GM19452 (cell line): ENCODE results near the gene ZNF776.
"Not testable (repeated sequence)": the region's sequence is repeated elsewhere in the genome, so short reads cannot be mapped to it uniquely, and the experiment has no call there.

Experiments used
- ATAC-seq: cut with Tn5 transposase; IDR thresholded peaks from one replicate; pipeline ENCODE4 v1.9.1; 2021; ENCODE audit not compliant: unreplicated experiment

The ZNF776 gene

DNA sequence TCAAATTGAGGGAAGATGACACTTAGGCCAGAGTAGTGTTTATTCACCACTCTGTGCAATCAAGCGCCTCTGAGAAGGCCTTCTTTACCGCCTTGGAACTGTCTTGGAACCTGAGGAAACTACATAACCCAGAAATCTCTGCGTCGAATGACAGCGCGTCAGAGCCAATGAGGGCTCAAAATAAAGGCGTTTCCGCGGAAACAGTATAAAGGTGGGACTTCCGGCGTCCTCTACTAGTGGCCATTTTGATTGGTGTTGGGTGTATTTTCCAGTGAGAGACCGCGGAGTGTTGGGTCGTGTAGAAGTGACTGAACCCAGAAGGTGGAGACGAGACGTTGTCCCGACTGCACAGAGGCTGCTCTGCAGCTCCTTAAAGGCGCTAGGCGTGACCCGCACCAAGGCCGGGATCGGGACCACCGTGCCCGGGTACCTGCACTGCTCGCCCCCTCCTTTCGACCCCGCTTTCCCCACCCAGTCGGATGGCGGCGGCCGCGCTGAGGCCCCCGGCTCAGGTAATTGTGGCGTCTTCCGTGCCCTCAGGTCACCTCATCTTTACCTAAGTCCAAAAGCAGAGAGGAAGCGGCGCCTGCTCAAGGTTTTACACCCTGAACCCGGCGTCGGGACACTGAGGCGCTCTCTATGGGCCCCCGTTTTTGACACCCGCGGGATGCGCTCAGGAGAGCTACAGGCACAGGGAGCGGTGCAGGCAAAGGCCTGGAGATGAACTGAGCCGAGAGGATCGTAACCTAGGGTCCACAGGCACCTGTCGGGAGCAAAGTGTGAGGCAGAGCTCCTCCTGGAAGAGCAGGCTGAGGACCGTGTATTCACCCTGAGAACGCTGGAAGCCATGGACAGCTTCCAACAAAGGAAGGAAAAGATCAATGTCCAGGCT, at the start of gene ZNF776:
Gene ZNF776, plus strand, starts transcription at position 236 of the 892 bp plus-strand sequence. Its CDS starts 244 bp downstream, at position 480.
- peak; percentile 92 for ATAC-seq

GRCh38 chr19:57701625-57702024, 45.0 kb upstream of the ZNF776 start:
- no peak for ATAC-seq

DNA sequence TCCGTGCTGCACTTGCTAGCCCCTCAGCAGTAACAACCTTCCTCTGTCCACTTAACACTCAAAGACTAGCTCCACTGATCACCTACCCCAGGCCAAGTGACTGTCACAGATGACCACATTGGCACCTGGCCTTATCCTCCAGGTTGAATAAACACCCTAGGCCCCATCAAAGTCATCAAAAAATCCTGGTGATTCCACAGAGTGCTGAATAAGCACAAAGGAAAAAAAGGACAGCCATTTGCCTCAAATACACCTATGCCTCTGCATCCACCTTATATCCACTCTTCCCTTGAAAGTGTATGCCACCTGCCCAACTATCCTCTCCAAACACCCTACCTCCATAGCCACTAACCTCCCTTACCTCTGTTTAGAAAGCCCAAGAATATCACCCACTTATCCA, 40.3 kb upstream of the ZNF776 start:
- no peak for ATAC-seq

GRCh38 chr19:57708641-57709361, 37.8 kb upstream of the ZNF776 start, which contains the start of gene ZNF154:
Gene ZNF154 (minus strand): TSS chr19:57709204. CDS start chr19:57708971, 233 bp downstream.
- no peak for ATAC-seq

- ATAC-seq = no peak
Observed at GRCh38 chr19:57709616-57710015, 37.0 kb upstream of the ZNF776 start.

GRCh38 chr19:57712222-57712621, 34.4 kb upstream of the ZNF776 start:
- ATAC-seq = no peak

DNA sequence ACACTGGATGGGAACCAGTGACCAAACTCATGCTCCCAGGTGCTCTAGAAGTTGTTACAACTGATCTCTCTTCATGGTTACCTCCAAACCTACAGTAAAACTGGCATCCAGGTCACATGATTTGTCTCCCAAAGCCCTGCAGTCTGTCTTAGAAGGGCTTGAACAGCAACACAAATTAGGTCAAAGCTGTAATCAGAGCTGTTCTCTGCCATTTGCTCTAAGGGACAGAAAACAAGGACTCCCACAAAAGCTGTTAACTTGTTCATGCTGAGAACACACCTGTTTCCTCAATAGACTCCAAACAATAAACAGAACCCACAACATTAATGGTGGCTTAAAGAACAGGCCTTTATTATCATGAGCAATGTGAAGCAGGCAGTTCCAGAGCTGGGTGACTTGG, 27.2 kb upstream of the ZNF776 start:
- ATAC-seq = no peak

DNA sequence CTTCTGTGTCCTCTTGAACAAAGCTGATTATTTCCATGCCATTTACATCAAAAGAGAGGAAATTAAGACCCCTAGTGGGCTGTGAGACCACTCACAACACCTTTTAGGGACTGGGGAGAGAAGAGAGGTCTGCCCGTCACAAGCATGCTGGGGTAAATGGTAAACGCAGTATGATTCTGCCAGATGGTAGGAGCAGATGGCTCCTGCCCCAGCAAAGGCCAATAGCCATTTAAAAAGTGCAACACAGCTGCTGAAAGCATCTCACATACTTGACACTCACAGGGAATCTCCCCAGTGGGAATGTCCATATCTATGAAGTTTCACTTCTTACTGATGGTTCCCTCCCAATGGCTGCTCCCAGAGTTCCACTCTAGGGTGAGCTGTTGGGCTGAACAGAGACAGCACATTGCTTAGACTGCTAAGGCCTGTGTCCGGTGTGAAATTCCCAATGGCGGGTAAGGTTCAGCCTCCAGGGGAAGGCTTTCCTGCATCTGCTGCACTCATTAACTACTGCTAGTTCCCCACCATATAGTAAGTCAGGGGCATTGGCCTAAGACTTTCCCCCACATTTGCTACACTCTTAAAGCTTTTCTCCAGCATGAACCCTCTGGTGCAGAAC, 26.6 kb upstream of the ZNF776 start:
- ATAC-seq = no peak

DNA sequence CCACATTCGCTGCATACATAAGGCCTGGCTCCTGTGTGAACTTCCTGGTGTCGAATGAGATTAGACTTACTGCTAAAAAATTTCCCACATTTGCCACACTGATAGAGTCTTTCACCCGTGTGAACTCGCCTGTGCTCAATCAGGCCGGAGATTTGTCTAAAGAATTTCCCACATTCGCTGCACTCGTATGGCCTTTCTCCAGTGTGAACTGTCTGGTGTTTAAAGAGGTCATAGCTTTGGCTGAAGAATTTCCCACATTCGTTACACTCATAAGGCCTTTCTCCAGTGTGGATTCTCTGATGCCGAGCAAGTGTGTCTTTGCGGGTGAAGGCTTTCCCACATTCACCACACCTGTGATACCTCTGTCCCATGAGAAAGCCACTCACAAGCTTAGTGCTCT, 25.7 kb upstream of the ZNF776 start:
- ATAC-seq = no peak

- ATAC-seq = not testable (repeated sequence)
Observed at GRCh38 chr19:57738320-57738719, 8.3 kb upstream of the ZNF776 start.

DNA sequence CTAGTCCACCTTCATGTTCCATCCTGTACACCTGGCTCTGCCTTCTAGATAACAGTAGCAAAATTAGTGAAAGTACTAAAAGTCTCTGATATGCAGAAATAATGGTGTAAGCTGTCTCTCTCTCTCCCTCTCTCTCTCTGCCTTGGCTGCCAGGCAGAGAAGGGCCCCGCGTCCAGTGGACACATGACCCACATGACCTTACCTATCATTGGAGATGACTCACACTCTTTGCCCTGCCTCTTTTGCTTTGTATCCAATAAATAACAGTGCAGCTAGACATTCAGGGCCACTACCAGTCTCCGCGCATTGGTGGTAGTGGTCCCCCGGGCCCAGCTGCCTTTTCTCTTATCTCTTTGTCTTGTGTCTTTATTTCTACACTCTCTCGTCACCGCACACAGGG, 7.8 kb upstream of the ZNF776 start:
- not testable (repeated sequence) for ATAC-seq

DNA sequence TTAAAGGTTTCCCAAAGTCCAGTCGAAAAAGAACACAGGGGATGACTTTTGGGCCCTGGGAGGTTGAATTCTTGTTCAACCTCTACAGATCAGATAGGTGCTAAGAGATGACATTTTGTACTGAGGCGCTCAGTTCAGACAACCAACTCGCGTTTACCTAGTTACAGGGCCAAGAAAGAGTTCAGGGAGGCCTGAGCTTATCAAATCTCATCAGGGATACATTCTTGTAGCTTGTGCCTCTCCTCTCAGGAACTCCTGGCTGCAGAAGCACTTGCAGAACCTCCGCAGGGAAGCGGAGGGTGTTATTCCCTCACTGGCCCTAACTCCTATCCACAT, 825 bp downstream of the ZNF776 start:
- no peak for ATAC-seq

DNA sequence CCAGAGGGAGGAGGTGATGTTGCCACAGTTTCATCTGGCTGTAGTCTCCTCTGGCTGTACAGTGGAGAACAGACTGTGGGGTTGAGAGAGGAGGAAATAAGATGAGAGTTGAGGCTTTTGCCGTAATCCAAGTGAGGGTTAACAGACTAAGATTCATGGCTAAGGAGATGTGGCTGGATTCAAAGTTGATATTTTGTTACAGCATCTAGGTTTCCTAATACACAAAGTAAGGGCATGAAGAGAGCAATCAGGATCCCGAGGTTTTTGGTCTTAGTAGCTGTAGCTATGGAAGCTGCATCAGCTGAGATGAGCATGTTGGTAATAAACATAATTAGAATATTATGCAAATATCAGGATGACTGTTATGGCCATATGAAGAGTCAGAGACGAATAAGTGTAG, 1.4 kb downstream of the ZNF776 start:
- no peak for ATAC-seq

GRCh38 chr19:57754091-57754673, 7.6 kb downstream of the ZNF776 start:
- no peak for ATAC-seq

DNA sequence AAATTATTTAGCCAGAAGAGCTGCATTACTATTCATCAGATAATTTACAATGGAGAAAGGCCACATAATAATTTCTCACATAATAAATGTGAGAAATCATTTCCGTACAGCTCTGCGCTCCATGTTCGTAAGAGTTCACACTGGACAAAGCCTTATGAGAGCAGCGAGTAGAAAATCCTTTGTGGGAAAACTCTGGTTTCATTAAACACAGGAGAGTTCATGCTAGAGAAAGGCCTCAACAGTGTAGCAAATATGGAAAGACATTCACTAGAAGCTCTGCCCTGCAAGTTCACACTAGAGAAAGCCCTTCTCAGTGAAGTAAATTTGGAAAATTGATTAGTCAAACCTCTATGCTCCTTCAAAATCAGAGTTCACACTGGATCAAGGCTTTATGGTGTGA, 8.4 kb downstream of the ZNF776 start:
- no peak for ATAC-seq

DNA sequence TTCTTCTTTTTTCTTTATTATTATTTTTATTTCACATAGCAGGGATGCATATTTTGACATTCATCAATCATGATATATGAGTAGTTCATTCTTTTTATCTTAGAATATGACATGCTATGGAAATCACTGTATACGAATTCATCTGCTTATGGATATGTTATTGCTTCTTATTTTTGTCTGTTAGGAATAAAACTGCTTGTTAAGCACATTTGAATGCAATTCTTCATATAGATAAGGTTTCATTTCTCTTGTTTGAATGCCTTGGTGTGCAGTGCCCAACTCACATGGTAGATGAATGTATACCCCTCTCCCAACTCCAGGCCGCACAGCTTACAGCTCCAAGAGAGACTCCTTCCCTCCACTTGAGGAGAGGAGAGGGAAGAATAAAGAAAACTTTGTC, 11.3 kb downstream of the ZNF776 start:
- ATAC-seq = no peak

DNA sequence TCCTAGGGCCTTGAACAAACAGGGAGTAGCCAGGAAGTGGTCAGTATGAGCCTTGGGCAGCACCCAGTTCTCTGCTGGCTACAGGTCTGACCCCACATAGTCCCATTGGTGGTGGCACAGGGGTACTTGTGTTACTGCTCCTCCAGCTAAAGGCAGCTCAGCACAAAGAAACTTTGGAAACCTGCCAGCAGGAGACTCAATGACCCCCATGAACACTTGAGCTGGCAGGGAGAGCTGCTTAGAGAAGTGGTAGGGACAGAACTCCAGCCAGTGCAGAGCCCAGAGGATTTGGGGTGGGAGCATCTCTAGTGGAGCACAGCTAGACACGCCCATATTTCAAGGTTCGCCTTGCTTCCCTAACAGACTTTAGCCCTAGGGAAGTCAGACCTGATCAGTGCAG, 12.5 kb downstream of the ZNF776 start:
- ATAC-seq = no peak

DNA sequence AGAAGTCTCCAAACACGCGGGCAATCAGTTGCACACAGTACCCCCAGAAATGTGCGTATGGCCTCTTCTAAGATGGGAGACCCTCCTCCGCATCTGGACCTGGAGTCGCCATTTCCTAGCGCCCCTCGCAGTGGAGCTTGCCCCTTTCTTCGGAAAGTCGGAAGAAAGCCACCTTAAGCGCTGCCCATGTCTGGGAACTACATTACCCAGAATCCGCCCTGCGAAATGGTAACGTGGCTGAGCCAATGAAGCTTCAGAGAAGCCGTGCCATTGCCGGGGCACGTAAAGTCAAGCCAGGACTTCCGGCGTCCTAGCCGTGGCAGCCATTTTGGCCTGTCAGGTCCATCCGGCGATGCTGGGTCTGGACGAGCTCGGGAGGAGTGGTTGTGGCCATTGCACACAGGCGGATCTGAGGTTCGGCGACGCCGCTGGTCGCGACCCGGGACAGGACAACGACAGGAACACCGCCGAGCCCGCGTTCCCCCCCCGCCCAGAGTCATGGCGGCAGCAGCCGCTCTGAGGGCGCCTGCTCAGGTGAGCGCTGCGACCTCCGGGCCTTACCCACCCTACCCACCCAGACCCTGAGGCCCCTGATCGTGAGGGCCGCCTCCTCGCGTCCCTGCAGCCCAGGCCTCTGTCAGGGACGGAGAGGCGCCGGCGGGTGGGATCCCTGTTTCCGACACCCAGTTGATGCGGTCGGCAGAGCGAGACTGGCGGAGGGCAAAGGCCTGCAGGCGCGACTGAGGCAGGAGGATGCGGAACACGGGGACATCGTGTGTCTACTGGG, 22.9 kb downstream of the ZNF776 start, which contains the start of gene ZNF586:
Gene ZNF586, plus strand, starts transcription at position 332 of the 787 bp plus-strand sequence. Its CDS starts 167 bp downstream, at position 499.
- peak; percentile 96 for ATAC-seq

- no peak for ATAC-seq
Observed at GRCh38 chr19:57771417-57771816, 24.8 kb downstream of the ZNF776 start.

GRCh38 chr19:57773488-57773887, 26.9 kb downstream of the ZNF776 start:
- ATAC-seq = no peak
